Ovary (tissue), 9 donors: ENCODE measurements around the gene SLC9B1. TPM values are rescaled to one million over a fixed set of nuclear protein-coding genes. Genes with fewer than 3 reads are reported as not detected.

Experiments
- DNase-seq, 5 donors: peaks; one replicate each; pipeline ENCODE4 v3.0.0-alpha.2; 2019 to 2020
- H3K27ac ChIP-seq, 2 donors: fragments of 200-600 bp; one replicate each; pipeline versions ENCODE4 v1.5.1 to v1.8.0; 2019 to 2022
- H3K27me3 ChIP-seq: fragments of 200-600 bp; one replicate; pipeline ENCODE4 v1.8.0; 2022
- H3K36me3 ChIP-seq: fragments of 200-600 bp; sonication (generic); one replicate; pipeline ENCODE4 v1.5.1; 2019
- H3K4me1 ChIP-seq: one replicate; pipeline ENCODE4 v1.8.1; 2013; ENCODE audit warnings: mild to moderate bottlenecking, moderate library complexity; ENCODE audit not compliant: insufficient read depth
- H3K4me3 ChIP-seq: fragments of 200-600 bp; sonication (generic); one replicate; pipeline ENCODE4 v1.5.1; 2017
- H3K9me3 ChIP-seq, 2 donors: fragments of 200-600 bp in 1 of 2; sonication (generic) in 1 of 2; one replicate each; pipeline versions ENCODE4 v1.5.1 to v1.8.1; 2013 to 2019; ENCODE audit warnings: mild to moderate bottlenecking in 1 of 2, moderate library complexity in 1 of 2
- CTCF ChIP-seq, 3 donors: fragments of 450-650 bp in 2 of 3; fragments of 200-600 bp in 1 of 3; IDR thresholded peaks; one replicate each; pipeline versions ENCODE4 v1.5.1 to v1.8.0; 2016 to 2022; ENCODE audit warnings: antibody characterized with exemption in 3 of 3, mild to moderate bottlenecking in 1 of 3
- EP300 ChIP-seq: sonication (generic); formaldehyde crosslinking; IDR thresholded peaks from one replicate; pipeline ENCODE4 v1.6.1; 2017; ENCODE audit warnings: antibody characterized with exemption
- POLR2A ChIP-seq: fragments of 450-650 bp; IDR thresholded peaks from one replicate; pipeline ENCODE4 v1.6.1; 2017; ENCODE audit warnings: antibody characterized with exemption, mild to moderate bottlenecking, moderate library complexity
- WGBS, 3 donors: extraction: QIAGEN DNeasy Blood & Tissue Kit in 1 of 3; methylation state at CpG; one replicate each; pipeline versions ENCODE4 v1.1.5 to v1.1.7; 2013 to 2017; 5-methylcytosine and 5-hydroxymethylcytosine counted together
- intact Hi-C, 4 donors: fragments of 100-400 bp; cut with DNase I; formaldehyde crosslinking; loops; one replicate each; pipeline versions ENCODE4 v1.11.0 to v1.15.1; 2022 to 2023
- polyA plus RNA-seq, 2 donors: library from polyadenylated mRNA; stranded (reverse); fragments of 200-250 nt in 1 of 2; fragments of 350-450 nt in 1 of 2; fragmentation: Illumina TruSeq in 1 of 2; extraction: RNeasy Lipid Tissue Mini Kit (QIAGEN cat#74804) in 1 of 2; gene quantifications; one replicate each; pipeline ENCODE4 v1.2.3, GENCODE V29; 2013 to 2014
- total RNA-seq, 7 donors: library from RNA; depleted of rRNA in 2 of 7; stranded (reverse); fragments of >200 nt in 2 of 7; fragmentation: NEBNext Ultra II Directional in 3 of 7; extraction: Animal tissue kit (Norgen Biotek cat#: 25700) in 3 of 7; gene quantifications; one replicate each; pipeline versions ENCODE4 v1.1.0 to v1.2.4, GENCODE V29; 2016 to 2023
- donor health status: DM: no; HTN: no; CAD: no; lungs with moderate emphysema.
- donor health status: DM: no; HTN: no; CAD: no.
- donor health status: Bipolar disorder and iron deficiency.
- donor health status: DM: yes; HTN: yes; CAD: no.
- donor health status: DM: no; HTN: no; CAD: no.
- donor health status: DM: yes; HTN: yes; CAD: no.

The SLC9B1 gene
- total and polyA plus RNA-seq, 9 donors, result 0.83 to 3.8 (median 2.0) TPM

- no peak for TF ChIP-seq EP300
- no peak for TF ChIP-seq POLR2A
- TF ChIP-seq CTCF (IDR thresholded peaks at IDR 0.05), result no peak
- DNase-seq, result no peak
- Histone ChIP-seq H3K4me1 (no peaks in the 10 kb centered on the region), H3K27me3 (no peaks in the 10 kb centered on the region), H3K27ac (no peak overlapping the region), H3K36me3 (no peaks in the 10 kb centered on the region), H3K4me3 (no peak overlapping the region), H3K9me3 (no peaks in the 10 kb centered on the region)
- WGBS, 3 donors, result 96 to 100% (median 98%) methylated on average over 1 of the region's 1 CpG
- intact Hi-C loops, result no loop called here
Measured at GRCh38 chr4:102862747-102863146, 156.8 kb downstream of the SLC9B1 start.

GRCh38 chr4:102862016-102862415 lies 157.5 kb downstream of the SLC9B1 start:
- TF ChIP-seq EP300 (no peak), CTCF (IDR thresholded peaks at IDR 0.05) (no peak), POLR2A (no peak)
- H3K4me1 ChIP-seq, result no peaks in the 10 kb centered on the region
- H3K4me3 ChIP-seq, result no peak overlapping the region
- H3K27me3 ChIP-seq, result no peaks in the 10 kb centered on the region
- no peak for DNase-seq
- H3K9me3 ChIP-seq, result no peaks in the 10 kb centered on the region
- intact Hi-C loops, result no loop called here
- 92 to 93% (median 92%) methylated on average over 1 of the region's 1 CpG for whole genome bisulfite sequencing, 3 donors
- no peak overlapping the region for H3K27ac ChIP-seq
- no peaks in the 10 kb centered on the region for H3K36me3 ChIP-seq

GRCh38 chr4:102860611-102861324 lies 158.7 kb downstream of the SLC9B1 start:
- no peaks in the 10 kb centered on the region for H3K27me3 ChIP-seq
- H3K27ac ChIP-seq, result no peak overlapping the region
- intact Hi-C loops, result no loop called here
- no peaks in the 10 kb centered on the region for H3K36me3 ChIP-seq
- no peak for TF ChIP-seq CTCF (IDR thresholded peaks at IDR 0.05)
- TF ChIP-seq EP300, result no peak
- 95 to 100% (median 96%) methylated on average over 2 of the region's 2 CpGs for WGBS, 3 donors
- no peaks in the 10 kb centered on the region for H3K9me3 ChIP-seq
- no peaks in the 10 kb centered on the region for H3K4me1 ChIP-seq
- no peak overlapping the region for H3K4me3 ChIP-seq
- DNase-seq, result no peak

- DNase-seq, result no peak
- TF ChIP-seq CTCF (IDR thresholded peaks at IDR 0.05), result no peak
- no peak for TF ChIP-seq POLR2A
- no peak for TF ChIP-seq EP300
Measured at GRCh38 chr4:102858828-102859464, 160.6 kb downstream of the SLC9B1 start.

More at GRCh38 chr4:102858828-102859464, 160.6 kb downstream of the SLC9B1 start:
- 92 to 99% (median 98%) methylated on average over 2 of the region's 2 CpGs for WGBS, 3 donors
- Histone ChIP-seq H3K27me3 (no peaks in the 10 kb centered on the region), H3K27ac (no peak overlapping the region), H3K4me3 (no peak overlapping the region), H3K4me1 (no peaks in the 10 kb centered on the region), H3K36me3 (no peaks in the 10 kb centered on the region), H3K9me3 (no peaks in the 10 kb centered on the region)
- intact Hi-C loops, result no loop called here

Other genes with a start within 250 kb of the SLC9B1 start
- 100 to 1,000 TPM; 211 to 336 (median 258) TPM for gene UBE2D3, start 192.2 kb downstream of the SLC9B1 start, total RNA-seq
- gene UBE2D3, start 192.2 kb downstream of the SLC9B1 start, polyA plus RNA-seq, result 100 to 1,000 TPM; 163 to 347 TPM
- 10 to 100 TPM in 6 of 7 donors, 1 to 10 TPM in 1; 7.9 to 22.7 (median 19.1) TPM for gene CISD2, start 150.7 kb downstream of the SLC9B1 start, total RNA-seq
- 10 to 100 TPM; 13.6 to 27.1 TPM for gene CISD2, start 150.7 kb downstream of the SLC9B1 start, polyA plus RNA-seq
- gene SLC9B2, start 57.1 kb upstream of the SLC9B1 start, total RNA-seq, result 10 to 100 TPM; 11.2 to 19.2 (median 17.0) TPM
- 10 to 100 TPM; 11.0 to 17.0 TPM for gene SLC9B2, start 57.1 kb upstream of the SLC9B1 start, polyA plus RNA-seq
- 10 to 100 TPM; 42.2 to 92.6 (median 65.9) TPM for gene BDH2, start 80.1 kb upstream of the SLC9B1 start, total RNA-seq
- gene BDH2, start 80.1 kb upstream of the SLC9B1 start, polyA plus RNA-seq, result 10 to 100 TPM; 82.6 to 90.6 TPM
- gene CENPE, start 178.6 kb upstream of the SLC9B1 start, total RNA-seq, result 1 to 10 TPM in 3 of 7 donors, under 1 TPM in 4; 0.23 to 2.5 (median 0.68) TPM
- gene CENPE, start 178.6 kb upstream of the SLC9B1 start, polyA plus RNA-seq, result under 1 TPM; 0.28 to 0.60 TPM